ENCODE data around the gene TNFSF10. TPM values are rescaled to one million over a fixed set of nuclear protein-coding genes. Genes with fewer than 3 reads are reported as not detected.

Gene TNFSF10
- polyA plus RNA-seq, 1 donor from 2014 or later: not detected

- Histone ChIP-seq H3K79me2 (replicated peaks; ENCODE audit: insufficient read depth, low read length) (no peaks in the 10 kb centered on the region), H3K36me3 (ENCODE audit: insufficient read depth, low read length) (no peaks in the 10 kb centered on the region), H3K9me2 (ENCODE audit: insufficient read depth, low read length) (no peaks in the 10 kb centered on the region), H3K27me3 (ENCODE audit: insufficient read depth, low read depth, low read length) (no peaks in the 10 kb centered on the region), H4K20me1 (ENCODE audit: insufficient read depth) (no peaks in the 10 kb centered on the region), H2AFZ (ENCODE audit: low read depth, low read length) (no peak overlapping the region), H3F3A (ENCODE audit: insufficient read depth, low read length, poor library complexity, severe bottlenecking) (no peaks in the 10 kb centered on the region), H3K9ac (ENCODE audit: low read length) (no peak overlapping the region), H3K9me3 (ENCODE audit: low read length) (no peaks in the 10 kb centered on the region), H3K27ac (ENCODE audit: low read length) (no peak overlapping the region), H3K4me2 (ENCODE audit: low read length) (no peak overlapping the region), H3K4me3 (ENCODE audit: low read length) (no peak overlapping the region)
- no peak for TF ChIP-seq EP300 (conservative IDR thresholded peaks at IDR 0.05; ENCODE audit: poor library complexity, severe bottlenecking)
- no peak for TF ChIP-seq EZH2 (IDR thresholded peaks at IDR 0.05; ENCODE audit: borderline replicate concordance, insufficient read depth, low read length, poor library complexity, severe bottlenecking)
- TF ChIP-seq POLR2AphosphoS5 (IDR thresholded peaks at IDR 0.05): no peak
These were observed 21.2 kb upstream of the TNFSF10 start for GRCh38 chr3:172544404-172544803.

GRCh38 chr3:172543884-172544283, 20.7 kb upstream of the TNFSF10 start:
- Histone ChIP-seq H3K9me3 (ENCODE audit: low read length) (no peaks in the 10 kb centered on the region), H3K4me2 (ENCODE audit: low read length) (no peak overlapping the region), H4K20me1 (ENCODE audit: insufficient read depth) (no peaks in the 10 kb centered on the region), H3K27ac (ENCODE audit: low read length) (no peak overlapping the region), H3K27me3 (ENCODE audit: insufficient read depth, low read depth, low read length) (no peaks in the 10 kb centered on the region), H3K9me2 (ENCODE audit: insufficient read depth, low read length) (no peaks in the 10 kb centered on the region), H3K79me2 (replicated peaks; ENCODE audit: insufficient read depth, low read length) (no peaks in the 10 kb centered on the region), H3K9ac (ENCODE audit: low read length) (no peak overlapping the region), H3K4me3 (ENCODE audit: low read length) (no peak overlapping the region), H2AFZ (ENCODE audit: low read depth, low read length) (no peak overlapping the region), H3K36me3 (ENCODE audit: insufficient read depth, low read length) (no peaks in the 10 kb centered on the region), H3F3A (ENCODE audit: insufficient read depth, low read length, poor library complexity, severe bottlenecking) (no peaks in the 10 kb centered on the region)
- TF ChIP-seq EP300 (conservative IDR thresholded peaks at IDR 0.05; ENCODE audit: poor library complexity, severe bottlenecking): no peak
- no peak for TF ChIP-seq EZH2 (IDR thresholded peaks at IDR 0.05; ENCODE audit: borderline replicate concordance, insufficient read depth, low read length, poor library complexity, severe bottlenecking)
- no peak for TF ChIP-seq TAF1 (IDR thresholded peaks at IDR 0.05; ENCODE audit: low read depth)
- no peak for TF ChIP-seq RAD21 (conservative IDR thresholded peaks at IDR 0.05)
- TF ChIP-seq CTCF (IDR thresholded peaks at IDR 0.05; ENCODE audit: poor library complexity, severe bottlenecking): no peak
- TF ChIP-seq, protein P1, sequence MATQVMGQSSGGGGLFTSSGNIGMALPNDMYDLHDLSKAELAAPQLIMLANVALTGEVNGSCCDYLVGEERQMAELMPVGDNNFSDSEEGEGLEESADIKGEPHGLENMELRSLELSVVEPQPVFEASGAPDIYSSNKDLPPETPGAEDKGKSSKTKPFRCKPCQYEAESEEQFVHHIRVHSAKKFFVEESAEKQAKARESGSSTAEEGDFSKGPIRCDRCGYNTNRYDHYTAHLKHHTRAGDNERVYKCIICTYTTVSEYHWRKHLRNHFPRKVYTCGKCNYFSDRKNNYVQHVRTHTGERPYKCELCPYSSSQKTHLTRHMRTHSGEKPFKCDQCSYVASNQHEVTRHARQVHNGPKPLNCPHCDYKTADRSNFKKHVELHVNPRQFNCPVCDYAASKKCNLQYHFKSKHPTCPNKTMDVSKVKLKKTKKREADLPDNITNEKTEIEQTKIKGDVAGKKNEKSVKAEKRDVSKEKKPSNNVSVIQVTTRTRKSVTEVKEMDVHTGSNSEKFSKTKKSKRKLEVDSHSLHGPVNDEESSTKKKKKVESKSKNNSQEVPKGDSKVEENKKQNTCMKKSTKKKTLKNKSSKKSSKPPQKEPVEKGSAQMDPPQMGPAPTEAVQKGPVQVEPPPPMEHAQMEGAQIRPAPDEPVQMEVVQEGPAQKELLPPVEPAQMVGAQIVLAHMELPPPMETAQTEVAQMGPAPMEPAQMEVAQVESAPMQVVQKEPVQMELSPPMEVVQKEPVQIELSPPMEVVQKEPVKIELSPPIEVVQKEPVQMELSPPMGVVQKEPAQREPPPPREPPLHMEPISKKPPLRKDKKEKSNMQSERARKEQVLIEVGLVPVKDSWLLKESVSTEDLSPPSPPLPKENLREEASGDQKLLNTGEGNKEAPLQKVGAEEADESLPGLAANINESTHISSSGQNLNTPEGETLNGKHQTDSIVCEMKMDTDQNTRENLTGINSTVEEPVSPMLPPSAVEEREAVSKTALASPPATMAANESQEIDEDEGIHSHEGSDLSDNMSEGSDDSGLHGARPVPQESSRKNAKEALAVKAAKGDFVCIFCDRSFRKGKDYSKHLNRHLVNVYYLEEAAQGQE (IDR thresholded peaks at IDR 0.05; ENCODE audit: borderline replicate concordance): no peak
- TF ChIP-seq POLR2AphosphoS5 (IDR thresholded peaks at IDR 0.05): no peak
- TF ChIP-seq SMC3 (conservative IDR thresholded peaks at IDR 0.05; ENCODE audit: poor library complexity): no peak
- no peak for TF ChIP-seq MXI1 (conservative IDR thresholded peaks at IDR 0.05; ENCODE audit: poor library complexity, severe bottlenecking)

All from neural cell (in vitro differentiated cells).